Right ventricle myocardium inferior (tissue), 1 donor: Measurements from ENCODE around the gene KDM5C. TPM values are rescaled to one million over a fixed set of nuclear protein-coding genes. Genes with fewer than 3 reads are reported as not detected.
"Not testable (repeated sequence)": the region's sequence is repeated elsewhere in the genome, so short reads cannot be mapped to it uniquely, and the experiment has no call there.

ENCODE experiments used
- ATAC-seq: fragments of 200-7000 bp; cut with Tn5 transposase; one replicate; pipeline ENCODE4 v1.9.1; 2020; ENCODE audit warnings: mild to moderate bottlenecking, moderate library complexity
- DNase-seq: peaks from one replicate; pipeline ENCODE4 v3.0.0; 2021; ENCODE audit errors: missing footprints
- intact Hi-C: fragments of 100-400 bp; cut with DNase I; formaldehyde crosslinking; loops from one replicate; pipeline ENCODE4 v1.11.0; 2022
- total RNA-seq: library from RNA; stranded (reverse); fragmentation: NEBNext Ultra II Directional; extraction: Animal tissue kit (Norgen Biotek cat#: 25700); gene quantifications from one replicate; pipeline ENCODE4 v1.2.1, GENCODE V29; 2021
- donor health status: DM: no; HTN: yes; CAD: no; lungs with severe emphysema.

The KDM5C gene
- total RNA-seq, 1 donor from 2014 or later: 28.1 TPM

DNA sequence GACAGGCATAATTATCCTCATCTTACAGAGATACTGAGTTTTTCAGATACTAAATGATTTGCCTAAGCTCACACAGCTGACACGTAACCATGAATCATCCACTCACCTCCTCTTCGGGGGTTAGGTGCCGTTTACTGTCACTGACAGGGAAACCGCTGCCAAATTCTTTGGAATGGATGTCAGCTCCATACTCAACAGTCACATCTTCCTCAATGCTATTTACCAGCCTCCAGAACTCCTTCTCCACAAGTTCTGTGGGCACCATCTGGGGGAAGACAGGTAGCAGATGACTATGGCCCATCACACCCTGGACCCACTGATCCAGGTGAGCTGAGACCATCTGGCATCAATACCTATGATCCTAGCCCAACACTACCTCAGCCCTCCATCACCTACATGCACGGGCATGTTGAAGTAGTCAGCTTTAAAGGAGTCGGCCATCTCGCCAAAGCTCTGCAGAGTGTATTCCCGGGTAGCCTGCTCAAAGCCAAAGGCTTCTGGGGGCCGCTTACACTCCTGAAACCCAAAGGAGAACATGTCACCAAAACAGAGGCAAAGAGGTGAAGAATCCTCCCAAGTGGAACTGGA is 13.5 kb downstream of the KDM5C start:
- DNase-seq (no peak), ATAC-seq (no peak)
- intact Hi-C loops: no loop called here

- intact Hi-C loops: no loop called here
- peak; percentile 63 for DNase-seq
- ATAC-seq: no peak
Measured at GRCh38 chrX:53196678-53197077, 28.3 kb downstream of the KDM5C start.

- intact Hi-C loops: no loop called here
- ATAC-seq (no peak), DNase-seq (no peak)
Measured at GRCh38 chrX:53195401-53195800, 29.6 kb downstream of the KDM5C start.

GRCh38 chrX:53194308-53194707 is 30.7 kb downstream of the KDM5C start:
- intact Hi-C loops: no loop called here
- DNase-seq (no peak), ATAC-seq (no peak)

DNA sequence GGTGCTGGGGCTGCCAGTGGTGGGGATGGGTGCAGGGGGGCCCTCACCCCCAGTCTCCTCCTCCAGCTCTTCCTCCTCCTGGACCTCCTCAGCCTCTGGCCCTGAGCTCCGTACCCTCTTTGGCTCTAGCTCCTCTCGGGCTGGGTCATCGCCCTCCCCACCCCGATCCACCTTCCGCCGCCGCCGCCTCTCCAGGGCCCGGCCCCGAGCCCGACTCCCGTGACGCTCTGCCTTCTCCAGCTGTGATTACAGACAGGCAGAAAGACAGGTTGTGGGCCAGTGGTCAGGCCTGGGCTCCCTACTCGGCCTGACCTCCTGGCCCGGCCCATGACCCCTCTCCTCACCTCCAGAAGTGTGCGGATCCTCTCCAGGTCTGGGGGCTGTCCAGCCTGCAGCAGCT is 31.9 kb downstream of the KDM5C start:
- ATAC-seq: no peak
- DNase-seq: no peak
- intact Hi-C loops: no loop called here

DNA sequence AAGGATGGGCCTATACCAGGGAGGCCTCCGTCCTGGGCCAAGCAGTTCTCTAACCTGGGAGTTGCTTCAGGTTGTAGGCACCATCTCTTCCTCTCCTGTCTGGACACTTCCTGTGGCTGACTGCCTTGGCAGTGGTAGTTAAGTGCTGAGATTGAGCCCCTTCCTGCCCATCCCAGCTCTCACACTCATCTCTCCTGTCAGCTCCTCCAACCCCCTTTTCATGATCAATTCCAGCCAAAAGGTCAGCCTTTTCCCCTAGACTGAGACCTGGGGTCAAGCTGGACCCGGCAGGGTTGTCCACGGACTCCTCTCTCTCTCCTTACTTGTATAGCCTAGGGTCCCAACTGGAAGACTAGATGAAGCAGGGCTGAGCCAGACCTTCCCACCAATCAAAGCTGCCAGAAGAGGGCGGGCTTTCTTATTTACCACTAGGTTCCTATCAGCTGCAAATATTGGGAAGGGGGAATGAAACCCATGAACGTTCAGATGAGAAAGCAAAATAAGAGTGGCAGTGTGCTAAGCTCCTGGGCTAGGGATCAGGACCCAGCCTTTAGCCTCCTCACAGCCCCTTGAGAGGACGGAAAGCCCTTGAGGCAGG is 34.5 kb downstream of the KDM5C start:
- intact Hi-C loops: no loop called here
- DNase-seq: no peak
- no peak for ATAC-seq

DNA sequence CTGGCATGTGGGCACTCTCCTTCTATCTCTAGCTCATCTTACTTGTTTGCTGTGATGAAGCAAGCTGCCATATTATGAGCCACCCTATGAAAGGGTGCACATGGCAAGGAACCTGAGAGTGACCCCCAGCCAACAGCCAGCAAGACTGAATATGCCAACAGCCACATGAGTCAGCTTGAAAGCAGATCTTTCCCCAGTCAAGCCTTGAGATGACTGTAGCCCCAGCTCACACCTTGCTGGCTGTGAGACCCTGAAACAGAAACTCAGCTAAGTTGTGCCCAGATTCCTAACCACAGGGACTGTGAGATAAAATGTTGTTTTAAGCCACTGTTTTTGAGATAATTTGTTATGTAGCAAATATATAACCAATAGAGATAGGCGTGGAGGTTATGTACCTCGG is 36.2 kb downstream of the KDM5C start:
- no peak for ATAC-seq
- no peak for DNase-seq
- intact Hi-C loops: no loop called here

DNA sequence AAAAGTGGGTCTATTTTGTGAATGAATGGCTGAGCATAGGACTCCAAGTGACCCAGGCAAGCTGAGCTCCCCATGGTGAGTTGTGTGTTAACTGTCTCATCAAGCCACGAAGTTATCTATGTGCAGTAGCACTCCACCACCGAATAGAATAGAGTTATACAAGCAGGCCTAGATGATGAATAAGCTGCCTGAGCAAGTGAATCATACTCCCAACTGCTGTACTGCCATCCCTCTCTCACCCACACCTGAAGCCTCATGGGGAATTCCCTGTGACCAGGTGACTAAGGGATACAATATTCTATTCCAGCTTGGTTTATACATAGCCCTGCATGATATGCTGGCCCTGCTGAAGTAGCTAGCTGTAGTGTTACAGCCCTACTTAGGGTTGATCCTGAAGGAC is 38.7 kb downstream of the KDM5C start:
- ATAC-seq: no peak
- no peak for DNase-seq
- intact Hi-C loops: no loop called here

- intact Hi-C loops: no loop called here
- DNase-seq: no peak
- ATAC-seq: no peak
Measured at GRCh38 chrX:53184836-53185235, 40.2 kb downstream of the KDM5C start.

- DNase-seq: no peak
- no peak for ATAC-seq
Measured at GRCh38 chrX:53171356-53171755, 53.7 kb downstream of the KDM5C start.

DNA sequence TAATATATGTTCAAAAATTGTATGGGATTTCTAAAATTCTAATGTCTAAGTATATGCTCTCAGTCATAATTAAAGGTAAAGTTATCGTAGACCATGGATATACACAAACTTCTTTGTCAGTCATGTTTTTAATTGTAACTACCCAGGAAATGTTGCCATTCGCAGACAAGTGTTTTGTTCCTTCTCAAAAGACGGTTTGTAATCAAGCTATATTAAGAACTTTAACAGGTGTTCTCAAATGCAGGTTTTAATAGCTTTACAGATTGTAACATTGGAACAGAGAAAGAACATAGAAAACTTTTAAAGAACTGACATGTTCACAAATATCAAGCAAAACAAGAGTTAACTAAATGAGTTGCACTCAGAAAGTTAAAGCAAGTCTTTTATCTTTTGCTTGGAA is 58.9 kb downstream of the KDM5C start:
- ATAC-seq: no peak
- DNase-seq: no peak
- intact Hi-C loops: no loop called here

More at GRCh38 chrX:53171356-53171755, 53.7 kb downstream of the KDM5C start:
- intact Hi-C loops: no loop called here

- DNase-seq, intact Hi-C loops: not testable (repeated sequence)
Measured at GRCh38 chrX:53164566-53164965, 60.4 kb downstream of the KDM5C start.

GRCh38 chrX:53163436-53163835 is 61.6 kb downstream of the KDM5C start:
- no peak for DNase-seq
- ATAC-seq: no peak
- intact Hi-C loops: no loop called here

More at GRCh38 chrX:53164566-53164965, 60.4 kb downstream of the KDM5C start:
- not testable (repeated sequence) for ATAC-seq

- no peak for ATAC-seq
- intact Hi-C loops: no loop called here
- DNase-seq: no peak
Measured at GRCh38 chrX:53160297-53160983, 64.6 kb downstream of the KDM5C start.

- DNase-seq: no peak
- intact Hi-C loops: no loop called here
- ATAC-seq: no peak
Measured at GRCh38 chrX:53159184-53159583, 65.8 kb downstream of the KDM5C start.

- DNase-seq (no peak), ATAC-seq (no peak)
- intact Hi-C loops: no loop called here
Measured at GRCh38 chrX:53156207-53156596, 68.8 kb downstream of the KDM5C start.

DNA sequence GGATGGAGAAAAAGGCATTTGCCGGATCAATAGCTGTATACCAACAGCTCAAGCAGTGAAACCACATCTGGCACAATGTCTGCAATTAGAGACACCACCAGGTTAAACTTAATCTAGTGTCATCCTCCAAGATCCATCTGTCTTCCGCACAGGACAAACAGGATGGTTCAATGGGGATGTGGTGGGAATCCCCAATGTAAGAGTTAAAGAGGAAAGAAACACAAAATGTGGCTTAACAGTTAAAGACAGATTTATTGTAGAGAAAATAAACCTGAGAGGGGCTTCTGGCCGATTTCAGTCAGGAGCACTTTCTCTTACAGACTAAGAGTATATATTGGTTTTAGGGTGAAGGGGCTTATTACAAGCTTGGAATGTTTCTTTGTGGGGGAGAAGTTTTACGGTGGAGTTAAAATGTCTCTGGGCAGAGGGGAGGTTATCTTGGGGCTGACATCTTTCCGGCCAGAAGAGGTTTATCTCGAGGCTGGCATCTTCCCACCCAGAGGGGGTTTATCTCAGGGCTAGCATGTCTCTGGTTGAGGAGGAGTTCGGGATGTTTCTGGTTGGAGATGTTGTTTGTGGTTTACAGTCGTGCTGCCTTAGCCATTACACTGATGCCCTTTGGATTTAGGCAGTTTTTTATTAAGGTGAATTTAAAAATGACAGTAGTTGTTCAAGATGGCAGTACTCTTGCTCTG is 69.3 kb downstream of the KDM5C start:
- DNase-seq: no peak
- ATAC-seq: no peak
- intact Hi-C loops: no loop called here

DNA sequence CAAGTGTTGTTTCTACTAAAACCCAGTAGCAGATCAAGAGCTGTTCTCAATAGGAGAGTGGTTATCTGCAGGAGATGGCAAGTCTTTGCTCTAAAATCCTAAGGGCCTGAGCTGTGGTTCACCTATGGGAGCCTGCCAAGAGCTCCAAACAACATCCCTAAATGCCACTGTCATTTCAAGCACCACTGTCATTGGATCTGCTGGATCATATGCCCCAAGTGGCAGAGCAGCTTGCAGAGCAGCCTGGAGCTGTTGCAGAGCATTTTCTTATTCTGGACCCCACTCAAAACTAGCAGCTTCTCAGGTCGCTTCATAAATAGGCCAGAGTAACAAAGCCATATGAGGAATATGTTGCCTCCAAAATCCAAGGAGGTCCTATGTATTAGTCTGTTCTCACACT is 71.4 kb downstream of the KDM5C start:
- no peak for ATAC-seq
- DNase-seq: no peak
- intact Hi-C loops: no loop called here
